GM18498 (cell line): Measurements from ENCODE around the gene SNPH.
A peak's percentile ranks its signal among the peaks of the same experiment; 100 is the strongest.

ENCODE experiments used
- ATAC-seq: cut with Tn5 transposase; IDR thresholded peaks from one replicate; pipeline ENCODE4 v1.9.1; 2021; ENCODE audit warnings: mild to moderate bottlenecking, moderate library complexity; ENCODE audit not compliant: unreplicated experiment

Gene SNPH

DNA sequence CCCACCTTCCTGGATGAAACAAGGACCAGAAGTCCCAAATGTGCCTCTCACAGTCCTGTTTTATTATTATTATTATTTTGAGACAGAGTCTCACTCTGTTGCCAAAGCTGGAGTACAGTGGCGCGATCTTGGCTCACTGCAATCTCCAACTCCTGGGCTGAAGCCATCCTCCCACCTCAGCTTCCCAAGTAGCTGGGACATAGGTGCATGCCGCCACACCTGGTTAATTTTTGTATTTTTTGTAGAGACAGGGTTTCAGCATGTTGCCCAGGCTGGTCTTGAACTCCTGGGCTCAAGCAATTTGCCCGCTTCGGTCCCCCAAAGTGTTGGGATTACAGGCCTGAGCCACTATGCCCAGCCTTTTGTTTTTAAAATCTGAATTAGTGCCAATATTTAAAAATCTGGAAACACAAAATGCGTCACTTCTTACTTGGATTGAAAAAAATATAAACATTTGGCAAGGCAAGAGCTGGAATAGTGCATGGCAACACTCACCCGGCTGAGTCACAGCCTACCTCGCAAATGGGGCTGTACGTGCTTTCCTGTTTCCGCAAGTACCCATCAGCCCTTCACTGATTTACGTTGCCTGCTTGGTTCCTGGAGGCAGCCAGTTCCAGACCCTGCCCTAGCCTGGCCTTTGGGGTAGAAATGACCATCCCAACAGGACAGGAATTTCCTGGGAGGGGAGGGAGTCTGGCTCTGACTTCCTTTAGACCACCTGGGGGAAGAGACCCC lies 56.6 kb downstream of the SNPH start:
- ATAC-seq: no peak

DNA sequence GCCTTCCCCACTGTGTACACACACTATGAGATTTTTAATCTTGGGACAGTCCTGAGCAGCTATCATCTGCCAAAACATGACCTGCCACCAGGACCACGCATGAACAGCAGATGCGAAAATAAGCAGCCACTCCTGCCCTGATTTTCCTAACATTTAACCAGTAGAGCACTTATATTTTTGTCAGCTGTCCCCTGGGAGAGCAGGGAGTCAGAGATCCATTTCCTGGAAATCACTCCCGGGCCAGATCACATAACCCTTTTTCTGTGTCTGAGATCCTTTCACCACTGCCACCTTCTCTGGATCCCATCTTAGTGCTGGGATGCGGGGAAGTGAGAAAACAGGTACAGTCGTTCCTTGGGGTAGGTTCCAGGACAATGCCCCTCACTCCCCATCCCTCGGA lies 57.2 kb downstream of the SNPH start:
- ATAC-seq: no peak

DNA sequence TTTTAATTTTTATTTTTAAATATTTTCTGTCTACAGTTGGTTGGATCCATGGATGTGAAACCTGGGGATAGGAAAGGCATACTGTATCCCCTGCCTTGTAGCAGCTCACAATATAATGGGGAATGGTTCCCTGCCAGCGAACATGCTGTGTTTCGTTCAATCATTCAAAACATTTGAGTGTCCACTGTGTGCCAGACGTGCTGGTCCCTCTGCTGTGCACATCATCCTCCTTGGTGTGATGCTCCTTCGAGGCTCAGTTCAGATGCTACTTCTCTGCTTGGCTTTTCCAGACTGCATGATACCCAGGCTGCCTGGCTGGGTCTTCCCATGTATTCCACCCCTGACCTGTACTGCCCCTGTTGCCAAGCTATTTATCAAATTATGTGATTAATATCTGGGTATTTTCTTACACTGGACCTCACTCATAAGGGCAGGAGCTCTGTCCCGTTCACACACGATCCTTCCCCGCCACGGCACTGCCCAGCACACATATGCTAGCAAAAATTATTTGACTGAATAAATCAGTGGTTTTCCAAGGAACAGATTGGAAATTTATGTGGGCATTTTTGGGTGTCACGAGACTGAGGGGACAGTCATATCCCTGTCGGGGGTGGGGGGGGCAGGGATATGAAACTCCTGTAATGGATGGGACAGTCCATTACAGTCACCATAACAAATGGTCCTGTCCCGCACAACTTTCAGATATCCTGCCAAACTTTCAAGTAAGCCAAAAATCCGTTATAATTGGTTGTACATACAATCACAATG lies 57.9 kb downstream of the SNPH start:
- no peak for ATAC-seq

DNA sequence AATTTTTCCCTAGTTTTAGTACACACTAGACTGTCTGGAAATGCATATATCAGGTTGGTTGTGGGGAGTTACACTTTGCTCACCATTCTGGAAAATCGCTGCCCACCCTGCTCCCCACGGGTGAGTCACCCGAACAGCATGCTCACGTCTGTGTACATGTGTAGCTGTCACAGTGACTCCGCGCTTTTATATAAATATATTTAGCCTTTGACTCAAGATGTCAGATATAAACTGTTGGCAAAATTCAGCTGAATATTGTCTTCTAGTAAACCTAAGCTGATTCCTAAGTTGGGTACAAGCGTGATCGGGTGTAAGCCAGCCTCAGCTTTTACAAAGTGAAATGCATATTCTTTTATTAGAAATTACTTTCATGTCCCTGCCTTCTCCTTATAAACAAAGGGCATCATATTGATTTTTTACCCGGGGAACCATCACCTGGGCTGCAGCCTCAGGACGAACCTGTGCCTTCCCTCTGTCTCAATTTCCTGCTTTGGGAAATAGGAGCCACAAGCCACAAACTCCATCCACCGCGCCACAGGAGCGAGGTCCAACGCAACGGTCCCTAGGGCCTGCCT lies 58.6 kb downstream of the SNPH start:
- ATAC-seq: no peak

DNA sequence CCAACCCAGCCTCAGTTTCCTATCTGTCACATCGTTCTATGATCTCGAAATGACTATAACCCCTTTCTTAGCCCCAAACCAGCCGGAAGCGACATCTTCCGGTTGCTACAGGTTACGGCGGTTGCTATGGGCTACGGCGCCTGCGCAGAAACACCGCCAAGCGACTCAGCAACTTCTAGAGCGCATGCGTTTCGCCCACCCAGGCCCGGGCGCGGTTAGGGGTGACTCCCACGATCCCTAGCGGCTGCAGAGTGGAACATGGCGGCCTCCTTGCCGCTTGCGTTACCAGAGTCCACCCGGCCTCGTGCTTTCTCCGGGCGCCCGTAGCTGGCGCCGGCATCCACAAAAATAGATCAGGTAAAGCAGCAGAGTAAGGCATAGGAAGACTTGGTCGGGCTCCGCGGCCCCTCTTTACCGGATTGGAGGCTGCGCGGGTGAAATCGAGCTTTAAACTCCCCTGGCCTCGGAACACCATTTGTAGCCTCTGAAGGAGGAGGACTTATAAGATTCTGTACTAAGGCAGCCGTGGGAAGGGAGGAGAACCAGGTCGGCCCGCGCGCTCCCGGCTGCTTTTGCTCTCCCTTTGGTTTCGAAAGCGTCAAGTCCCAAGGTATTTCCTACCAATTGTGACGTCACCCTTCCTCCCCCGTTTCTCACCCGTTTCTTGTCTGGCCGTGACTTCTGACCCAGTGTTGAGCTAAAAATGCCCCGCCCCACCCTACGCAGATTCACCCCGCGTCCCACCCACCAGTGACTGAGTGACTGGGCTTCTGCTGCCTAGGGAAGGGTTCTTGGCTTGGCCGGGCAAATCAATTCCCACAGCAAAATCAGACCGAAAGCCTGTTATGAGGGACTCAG lies 59.3 kb downstream of the SNPH start:
- peak; percentile 89 for ATAC-seq

DNA sequence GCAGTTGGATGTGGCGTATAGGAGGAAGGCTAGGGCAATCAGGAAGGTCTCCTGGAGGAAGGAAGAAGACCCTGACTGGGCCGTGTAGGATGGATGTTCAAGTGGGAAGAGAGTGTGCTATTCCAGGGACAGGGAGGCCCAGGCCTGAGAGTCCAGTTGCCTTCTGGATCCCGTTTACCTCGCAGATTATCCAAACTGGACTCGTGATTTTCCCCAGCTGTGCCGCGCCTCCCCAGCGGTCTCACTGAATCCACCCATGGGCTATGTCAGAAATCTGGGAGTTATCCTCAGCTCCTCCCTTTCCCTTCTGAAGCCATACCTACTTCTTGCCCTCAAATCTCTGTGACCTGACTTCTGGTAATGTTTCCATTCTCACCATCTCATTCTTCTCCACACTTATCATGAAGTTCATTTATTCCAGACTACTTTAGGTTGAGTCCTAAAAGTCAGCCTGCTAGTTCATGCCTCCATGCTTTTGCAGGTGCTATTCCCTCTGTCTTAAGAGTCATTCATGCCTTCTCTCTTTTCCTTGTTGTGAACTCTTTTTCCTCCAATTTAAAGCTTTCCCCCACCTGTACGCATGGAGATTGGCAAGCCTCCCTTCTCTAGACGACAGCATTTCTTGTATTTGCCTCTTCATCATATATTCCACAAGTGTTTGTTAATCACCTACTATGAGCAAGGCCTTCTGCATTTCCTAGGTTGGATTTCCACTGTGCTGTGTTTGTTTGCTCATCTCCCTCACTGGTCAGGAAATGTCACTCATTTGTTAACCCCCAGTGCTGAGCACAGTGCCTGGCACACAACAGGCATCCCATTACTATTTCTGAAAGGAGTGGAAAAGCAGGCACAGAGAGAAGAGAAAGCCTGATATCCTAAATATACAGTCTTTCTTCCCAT lies 60.2 kb downstream of the SNPH start:
- no peak for ATAC-seq

DNA sequence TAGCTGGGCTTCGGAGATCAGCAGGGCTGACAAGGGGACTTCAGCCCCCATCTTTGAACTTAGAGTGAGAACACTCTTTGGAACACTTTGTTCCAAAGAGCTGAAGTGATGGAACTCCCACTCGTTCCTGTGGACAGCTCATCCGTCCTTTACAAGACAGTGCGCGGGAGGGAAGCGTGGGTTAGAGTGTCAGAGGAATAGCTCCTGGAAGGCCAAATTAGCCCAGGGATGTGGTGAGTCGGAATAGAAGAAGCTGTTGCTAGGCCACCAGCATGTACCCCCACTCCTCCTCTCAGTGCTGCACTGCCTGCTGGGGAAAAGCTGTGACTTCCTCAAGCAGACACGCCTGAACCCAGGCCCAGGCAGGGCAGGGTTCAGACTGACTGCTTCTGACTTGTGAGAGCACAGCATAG lies 61.2 kb downstream of the SNPH start:
- ATAC-seq: no peak

DNA sequence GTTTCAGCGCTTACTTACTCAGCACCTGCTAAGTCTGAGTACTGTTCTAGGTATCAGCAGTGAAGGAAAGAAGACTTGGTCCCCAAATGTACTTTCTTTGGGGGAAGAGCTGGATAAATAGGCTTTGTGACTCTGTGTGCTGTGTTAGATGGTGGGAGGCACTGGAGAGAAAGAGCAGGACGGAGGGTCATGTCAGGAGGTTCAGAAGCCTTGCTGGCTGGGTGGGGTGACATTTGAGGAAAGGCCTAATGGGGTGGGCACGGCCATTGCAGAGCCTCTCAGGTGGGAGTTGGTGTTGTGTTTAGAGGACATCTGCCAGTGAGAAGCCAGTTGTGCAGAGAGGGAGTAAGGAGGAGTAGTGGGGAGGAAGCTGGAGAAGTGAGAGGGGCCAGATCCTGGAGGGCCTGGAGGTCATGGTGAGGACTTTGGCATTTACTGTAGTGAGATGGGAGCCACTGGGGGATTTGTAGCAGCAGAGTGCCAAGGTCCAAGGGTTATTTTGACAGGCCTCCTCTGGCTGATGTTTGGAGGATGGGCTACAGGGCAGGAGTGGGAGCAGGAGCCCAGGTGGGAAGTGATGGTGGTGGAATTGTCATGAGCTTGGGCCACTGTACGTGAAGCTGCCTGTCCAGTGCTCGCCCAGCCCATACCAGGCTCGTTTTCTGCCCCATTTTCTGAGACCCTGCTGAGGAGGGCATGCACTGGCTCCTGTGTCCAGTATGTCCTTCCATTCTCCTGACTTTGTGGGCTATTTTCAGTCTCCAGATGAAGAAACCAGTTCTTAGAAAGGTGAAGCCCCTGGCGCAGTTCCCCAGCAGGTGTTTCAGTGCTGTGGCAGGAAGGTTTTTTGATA lies 62.0 kb downstream of the SNPH start:
- no peak for ATAC-seq

DNA sequence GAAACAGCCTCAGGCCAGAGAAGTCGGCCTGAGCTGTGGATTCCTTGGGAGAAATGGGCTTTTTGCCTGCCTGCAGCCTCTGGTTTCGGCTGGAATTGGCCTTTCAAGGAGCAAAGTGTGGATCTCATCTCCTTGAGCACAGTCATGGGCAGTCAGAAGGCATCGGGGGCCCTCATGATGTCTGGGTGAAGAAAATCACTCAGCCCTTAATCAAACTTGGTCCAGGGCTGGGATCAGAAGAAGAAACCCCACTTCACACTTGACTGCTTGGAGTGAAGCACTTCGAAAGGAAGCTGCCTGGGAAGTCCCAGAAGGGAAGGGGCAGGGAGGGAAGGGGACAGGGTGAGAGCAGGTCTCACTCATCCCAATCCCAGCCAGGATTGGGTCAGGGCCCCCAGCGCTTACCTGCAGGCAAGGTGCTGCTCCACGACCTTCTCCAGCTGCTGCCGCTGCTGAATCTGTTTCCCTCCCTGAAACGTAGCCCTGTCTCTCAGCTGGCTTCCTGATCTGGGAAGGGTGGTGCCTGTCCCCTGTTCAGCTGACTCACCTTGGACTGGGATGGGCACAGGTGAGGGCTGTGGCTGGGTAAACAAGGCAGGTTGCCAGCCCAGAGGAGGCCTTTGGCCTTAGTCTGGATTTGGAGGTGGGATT lies 62.7 kb downstream of the SNPH start, which contains the start of gene SDCBP2:
TSS of gene SDCBP2 (minus strand) at position 460 of the 651 bp plus-strand sequence. CDS start 8,723 bp downstream, outside the sequence.
- no peak for ATAC-seq

DNA sequence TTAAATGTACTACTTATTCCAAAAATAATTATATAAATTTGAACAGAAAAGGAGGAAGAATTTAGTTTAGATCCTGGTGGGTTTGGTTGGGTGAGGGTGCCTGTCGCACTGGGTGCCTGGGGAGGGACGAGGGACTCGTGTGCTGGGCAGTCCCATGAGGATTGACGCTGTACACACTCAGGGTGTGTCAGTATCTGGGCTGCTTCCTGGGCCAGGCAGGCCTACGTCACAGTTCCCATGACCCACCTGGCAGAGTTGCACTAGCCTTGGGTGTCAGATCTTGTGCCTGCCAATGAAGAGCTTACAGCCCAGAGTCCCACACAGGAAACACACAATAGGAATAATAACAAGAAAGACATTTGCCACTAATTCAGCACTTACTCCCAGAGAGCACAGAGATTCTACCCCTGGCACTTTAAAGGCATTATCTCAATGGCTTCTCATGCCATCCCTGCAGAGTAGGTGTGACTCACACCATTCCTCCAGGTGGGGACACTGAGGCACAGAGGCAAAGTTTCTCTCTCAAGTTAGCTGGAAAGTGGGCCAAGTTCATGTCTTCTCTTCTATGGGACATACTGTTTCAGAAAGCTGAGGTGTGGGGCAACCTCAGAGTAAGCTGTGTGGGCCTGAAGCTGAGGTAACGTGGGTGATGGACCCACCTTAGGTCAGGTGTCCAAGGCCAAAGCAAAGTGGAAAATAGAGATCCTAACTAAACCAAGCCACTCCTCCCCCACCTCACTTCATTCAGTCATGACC lies 64.2 kb downstream of the SNPH start:
- no peak for ATAC-seq

DNA sequence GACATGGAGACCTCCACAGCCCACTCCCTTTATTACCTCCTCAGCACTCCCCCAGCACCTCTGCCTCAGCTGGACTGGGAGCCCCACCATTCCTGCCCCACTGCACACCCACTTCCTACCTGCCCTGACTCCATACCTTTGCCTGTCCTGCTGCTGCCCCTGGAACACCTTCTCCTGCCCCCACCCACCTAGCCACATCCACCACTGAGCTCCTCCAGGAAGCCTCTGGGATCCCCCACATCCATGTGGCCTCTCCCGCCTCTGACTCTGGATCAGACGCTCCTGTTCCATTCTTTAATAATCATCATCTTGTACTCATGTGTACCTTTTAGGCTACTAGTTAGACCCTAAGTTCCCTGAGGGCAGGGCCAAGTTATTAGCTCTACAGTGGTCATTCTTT lies 65.0 kb downstream of the SNPH start:
- no peak for ATAC-seq

DNA sequence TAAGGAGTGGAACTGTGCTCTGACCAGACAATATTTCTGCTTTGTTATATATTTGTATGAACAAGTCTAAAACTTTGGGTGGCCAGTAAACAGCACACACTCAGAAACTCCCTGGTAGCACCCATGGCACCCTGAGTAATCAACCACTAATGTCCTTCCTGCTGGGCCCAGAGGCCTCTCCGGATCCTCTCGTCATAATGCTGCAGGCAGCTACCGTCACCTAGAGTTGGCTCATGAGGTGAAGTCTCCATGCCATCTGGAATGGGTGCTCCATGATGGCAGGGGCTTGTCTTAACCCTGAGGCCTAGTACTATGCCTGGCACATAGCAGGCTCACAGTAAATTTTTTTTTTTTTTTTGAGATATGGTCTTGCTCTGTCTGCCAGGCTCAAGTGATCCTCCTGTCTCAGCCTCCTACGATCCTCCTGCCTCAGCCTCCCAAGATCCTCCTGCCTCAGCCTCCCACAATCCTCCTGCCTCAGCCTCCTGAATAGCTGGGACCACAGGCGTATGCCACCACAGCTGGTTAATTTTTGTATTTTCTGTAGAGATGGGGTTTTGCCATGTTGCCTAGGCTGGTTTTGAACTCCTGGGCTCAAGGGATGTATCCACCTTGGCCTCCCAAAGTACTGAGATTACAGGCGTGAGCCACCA lies 65.8 kb downstream of the SNPH start:
- ATAC-seq: no peak

DNA sequence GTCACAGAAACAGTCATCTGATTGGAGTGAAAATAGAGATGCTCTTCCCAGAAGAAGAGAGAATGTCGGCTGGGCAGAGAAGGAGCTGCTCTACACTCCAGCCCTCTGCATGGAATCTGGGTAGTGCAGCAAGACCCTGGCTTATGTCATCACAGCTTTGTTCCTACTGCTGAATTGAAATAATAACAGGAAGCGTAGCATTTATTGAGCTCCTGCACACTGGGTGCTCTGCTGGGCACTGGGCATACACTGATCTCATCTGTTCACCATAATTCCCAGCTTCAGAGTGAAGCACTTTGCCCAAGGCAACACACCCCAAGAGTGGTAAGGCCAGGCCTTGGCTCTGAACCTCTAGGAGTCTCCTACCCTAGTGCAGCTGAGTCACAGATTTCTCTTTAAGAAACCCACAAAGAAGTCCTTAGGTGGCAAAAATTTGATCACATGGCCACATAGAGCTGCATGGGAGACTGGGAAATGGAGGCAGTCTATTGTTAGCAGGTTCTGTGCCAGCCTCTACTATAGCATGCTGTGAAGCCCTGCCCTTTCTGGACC lies 66.7 kb downstream of the SNPH start:
- ATAC-seq: no peak

DNA sequence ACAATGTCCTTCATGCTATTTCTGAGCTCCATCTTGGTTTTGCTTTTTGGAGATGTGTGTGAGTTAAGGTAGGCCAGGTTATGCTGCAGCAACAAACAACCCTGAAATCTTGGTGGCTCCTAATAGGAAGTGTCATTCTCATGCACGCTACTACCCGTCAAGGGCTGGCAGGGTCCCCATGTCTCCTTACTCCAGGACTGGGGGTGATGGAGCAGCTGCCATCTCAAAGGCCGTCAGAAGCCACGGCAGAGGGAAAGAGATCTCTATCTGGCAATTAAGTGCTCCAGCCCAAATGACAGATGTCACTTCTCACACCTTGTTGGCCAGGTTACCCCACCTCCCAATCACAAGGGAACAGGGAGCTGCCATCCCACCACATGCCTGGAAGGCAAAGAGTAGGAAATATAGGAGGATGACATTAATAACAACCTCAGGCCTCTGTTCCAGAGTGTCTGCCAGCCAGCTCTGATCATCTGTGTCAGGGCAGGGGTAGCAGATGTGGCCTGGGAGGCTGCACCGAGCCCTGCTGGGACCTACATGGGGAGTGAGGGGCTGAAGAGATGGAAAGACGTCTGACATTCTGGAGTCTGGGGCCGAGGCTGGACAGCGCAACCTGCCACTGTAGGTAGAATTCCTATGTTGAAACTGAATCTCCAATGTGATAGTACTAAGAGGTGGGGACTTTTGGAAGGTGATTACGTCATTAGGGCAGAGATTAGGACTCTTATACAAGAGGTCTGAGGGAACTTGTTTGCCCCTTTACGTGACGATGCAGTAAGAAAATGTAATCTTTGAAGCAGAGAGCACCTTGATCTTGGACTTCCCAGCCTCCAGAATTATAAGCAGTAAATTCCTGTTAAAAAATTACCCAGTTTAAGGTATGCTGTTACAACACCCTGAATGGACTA lies 67.6 kb downstream of the SNPH start:
- ATAC-seq: no peak

DNA sequence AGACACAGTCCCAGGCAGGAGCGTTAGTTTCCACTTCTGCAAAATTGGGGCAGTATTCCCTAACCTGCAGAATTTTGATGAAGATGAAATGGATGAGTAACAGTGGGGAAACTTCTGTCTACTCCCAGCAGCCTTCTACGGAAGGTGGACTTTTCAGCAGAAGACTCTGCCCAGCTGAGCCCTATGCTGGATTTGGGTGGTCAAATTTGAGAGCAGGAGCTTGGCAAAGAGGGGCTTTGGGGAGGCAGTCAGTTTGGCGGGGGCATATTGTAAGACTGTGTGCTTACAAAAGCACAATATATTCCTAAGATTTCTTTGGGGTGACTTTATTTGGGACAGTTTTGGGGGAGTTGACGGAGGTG lies 68.3 kb downstream of the SNPH start:
- ATAC-seq: no peak

DNA sequence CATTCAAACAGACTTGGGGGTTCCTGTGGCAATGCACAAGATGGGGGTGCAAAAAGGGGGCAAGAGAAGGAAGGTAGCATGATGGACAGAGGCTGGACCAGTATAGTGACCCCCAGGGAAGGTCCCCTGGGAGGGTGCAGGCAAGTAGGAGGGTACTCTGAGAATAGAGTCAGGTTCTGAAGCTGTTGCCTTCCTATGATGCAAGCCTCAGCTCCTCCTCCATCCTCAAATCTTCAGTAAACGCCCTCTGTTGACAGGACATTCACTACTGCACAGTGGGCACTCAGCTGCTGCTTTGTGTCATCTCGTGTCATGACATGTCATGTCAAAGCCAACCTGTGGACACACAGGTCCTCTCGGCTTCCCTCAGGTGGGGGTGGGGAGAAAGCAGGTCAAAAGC lies 68.7 kb downstream of the SNPH start:
- ATAC-seq: no peak
